GM12875 (cell line): ENCODE results near the gene CDKN1C.

Experiments
- H3K4me3 ChIP-seq: one replicate; pipeline ENCODE4 v1.5.1; 2011; ENCODE audit warnings: low read depth, low read length, control low read depth
- TF ChIP-seq, protein P1 (sequence below): IDR thresholded peaks from 2 replicates; pipeline ENCODE4 v1.5.1; 2011; ENCODE audit warnings: low read depth, mild to moderate bottlenecking, control low read depth, inconsistent platforms, low read length, moderate library complexity, borderline replicate concordance; ENCODE audit not compliant: insufficient read depth

Gene CDKN1C

DNA sequence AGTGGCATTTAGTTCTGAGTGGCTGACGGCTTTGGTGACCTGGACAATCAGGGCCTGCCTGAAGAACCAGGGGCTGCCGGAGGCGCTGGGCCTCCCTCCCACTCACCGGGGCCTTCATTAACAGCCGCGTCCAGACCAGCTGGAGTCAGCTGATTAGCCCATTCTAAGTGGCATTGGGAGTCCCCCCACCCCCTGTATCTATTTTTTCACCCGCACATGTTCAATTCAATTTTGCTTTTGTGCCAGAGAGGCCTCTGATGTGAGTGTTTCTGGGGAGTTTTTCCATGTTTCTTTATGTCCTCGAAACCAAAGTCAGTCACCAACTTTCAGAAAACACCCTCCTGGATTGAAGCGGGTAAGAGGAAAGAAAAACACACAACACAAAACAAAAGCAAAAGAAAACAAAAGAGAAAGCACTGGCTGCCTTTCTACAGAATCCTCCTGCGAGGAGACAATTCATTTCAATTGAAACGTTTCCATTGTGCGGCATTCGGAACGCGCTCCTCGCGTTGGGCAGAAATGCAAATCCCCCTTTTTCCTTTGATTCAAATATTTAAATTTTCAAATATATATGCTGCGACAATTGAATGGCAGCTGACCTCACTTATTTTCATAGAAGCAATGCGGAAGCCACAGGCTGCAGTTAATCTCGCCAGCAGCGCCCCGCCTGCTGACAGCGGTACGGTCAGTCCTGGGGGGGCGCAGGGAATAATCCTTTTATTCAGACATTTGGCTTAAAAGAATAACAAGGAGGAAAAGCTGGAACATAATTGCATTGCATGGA lies 17.7 kb downstream of the CDKN1C start:
- H3K4me3 ChIP-seq, result no peak overlapping the region
- TF ChIP-seq, protein P1, sequence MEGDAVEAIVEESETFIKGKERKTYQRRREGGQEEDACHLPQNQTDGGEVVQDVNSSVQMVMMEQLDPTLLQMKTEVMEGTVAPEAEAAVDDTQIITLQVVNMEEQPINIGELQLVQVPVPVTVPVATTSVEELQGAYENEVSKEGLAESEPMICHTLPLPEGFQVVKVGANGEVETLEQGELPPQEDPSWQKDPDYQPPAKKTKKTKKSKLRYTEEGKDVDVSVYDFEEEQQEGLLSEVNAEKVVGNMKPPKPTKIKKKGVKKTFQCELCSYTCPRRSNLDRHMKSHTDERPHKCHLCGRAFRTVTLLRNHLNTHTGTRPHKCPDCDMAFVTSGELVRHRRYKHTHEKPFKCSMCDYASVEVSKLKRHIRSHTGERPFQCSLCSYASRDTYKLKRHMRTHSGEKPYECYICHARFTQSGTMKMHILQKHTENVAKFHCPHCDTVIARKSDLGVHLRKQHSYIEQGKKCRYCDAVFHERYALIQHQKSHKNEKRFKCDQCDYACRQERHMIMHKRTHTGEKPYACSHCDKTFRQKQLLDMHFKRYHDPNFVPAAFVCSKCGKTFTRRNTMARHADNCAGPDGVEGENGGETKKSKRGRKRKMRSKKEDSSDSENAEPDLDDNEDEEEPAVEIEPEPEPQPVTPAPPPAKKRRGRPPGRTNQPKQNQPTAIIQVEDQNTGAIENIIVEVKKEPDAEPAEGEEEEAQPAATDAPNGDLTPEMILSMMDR, result no peak

DNA sequence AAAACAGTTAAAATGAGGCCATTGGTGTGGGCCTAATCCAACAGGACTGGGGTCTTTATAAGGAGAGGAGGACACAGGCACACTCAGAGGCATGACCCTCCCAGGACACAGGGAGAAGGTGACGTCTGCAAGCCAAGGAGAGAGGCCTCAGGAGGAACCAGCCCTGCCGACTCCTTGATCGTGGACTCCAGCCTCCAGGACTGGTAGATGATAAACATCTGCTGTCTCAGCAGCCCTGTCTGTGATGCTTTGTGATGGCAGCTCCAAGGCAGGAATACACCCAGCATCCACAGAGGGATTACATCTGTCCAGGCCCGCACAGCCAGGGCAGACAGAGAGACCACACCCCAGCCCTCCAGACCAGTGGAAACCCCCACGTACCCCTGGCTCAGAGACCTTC lies 18.4 kb downstream of the CDKN1C start:
- TF ChIP-seq, protein P1, result no peak
- H3K4me3 ChIP-seq, result no peak overlapping the region

DNA sequence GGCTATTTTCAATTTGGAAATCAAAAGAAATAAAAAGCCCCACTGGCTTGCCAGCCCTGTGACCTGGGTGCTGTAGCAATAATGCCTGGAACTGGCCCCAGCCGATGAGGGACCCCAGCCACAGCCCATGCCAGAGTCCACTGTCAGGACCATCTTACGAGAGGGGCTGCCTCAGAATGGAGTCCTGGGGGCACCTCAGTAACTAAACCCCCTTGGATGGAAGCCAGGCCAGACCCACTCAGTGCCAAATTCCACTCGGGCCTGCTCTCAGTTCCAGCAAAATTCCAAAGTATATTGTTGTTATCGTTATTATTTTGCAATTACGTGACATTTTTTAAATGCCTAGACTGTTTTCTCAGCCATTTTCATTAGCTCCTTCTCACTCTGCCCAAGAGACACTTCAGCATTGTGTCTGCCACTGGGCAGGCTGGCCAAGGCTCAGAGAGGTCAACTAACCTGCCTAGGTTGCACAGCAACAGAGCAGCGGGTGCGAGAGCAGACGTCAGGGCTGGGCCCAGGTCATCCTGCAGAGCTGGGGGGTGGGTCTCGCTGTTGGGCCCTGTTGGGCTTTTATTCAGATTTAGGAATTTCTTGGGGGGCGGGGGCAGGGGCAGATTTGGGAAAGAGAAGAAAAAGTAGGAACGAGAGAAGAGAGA lies 19.5 kb downstream of the CDKN1C start:
- H3K4me3 ChIP-seq, result no peak overlapping the region
- TF ChIP-seq, protein P1, result no peak

DNA sequence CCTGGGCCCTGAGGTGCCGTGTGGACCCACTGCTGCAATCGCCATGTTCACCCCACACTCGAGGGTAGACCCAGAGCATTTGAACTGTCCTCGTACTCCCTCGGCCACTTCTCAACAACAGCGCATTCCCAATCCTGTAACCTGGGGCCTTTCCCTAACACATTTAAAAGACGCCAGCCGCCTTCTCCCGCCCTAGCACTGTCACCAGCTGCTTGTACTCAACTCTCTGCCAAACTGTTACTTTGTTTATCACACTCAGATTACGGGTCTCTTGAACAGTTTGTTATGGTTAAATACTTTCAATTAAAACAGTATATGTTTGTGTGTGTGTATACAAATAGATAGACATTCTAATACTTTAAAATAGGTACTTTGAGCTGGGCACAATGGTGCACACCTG lies 20.7 kb downstream of the CDKN1C start:
- H3K4me3 ChIP-seq, result no peak overlapping the region
- TF ChIP-seq, protein P1, result no peak

DNA sequence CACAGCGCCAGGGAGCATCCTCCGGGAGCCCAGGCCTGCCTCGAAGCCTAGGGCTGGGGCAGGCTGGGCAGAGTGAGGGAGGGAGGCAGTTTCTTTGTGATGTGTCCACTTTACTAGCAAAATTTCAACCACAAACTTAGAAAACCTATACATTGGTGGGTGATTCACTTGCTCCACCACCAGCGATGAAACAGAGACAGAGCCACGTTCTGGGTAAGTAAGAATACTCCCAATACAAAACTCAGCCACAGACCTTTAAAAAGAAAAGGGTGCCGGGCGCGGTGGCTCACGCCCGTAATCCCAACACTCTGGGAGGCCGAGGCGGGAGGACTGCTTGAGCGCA lies 22.3 kb downstream of the CDKN1C start:
- TF ChIP-seq, protein P1, result no peak
- H3K4me3 ChIP-seq, result no peak overlapping the region

DNA sequence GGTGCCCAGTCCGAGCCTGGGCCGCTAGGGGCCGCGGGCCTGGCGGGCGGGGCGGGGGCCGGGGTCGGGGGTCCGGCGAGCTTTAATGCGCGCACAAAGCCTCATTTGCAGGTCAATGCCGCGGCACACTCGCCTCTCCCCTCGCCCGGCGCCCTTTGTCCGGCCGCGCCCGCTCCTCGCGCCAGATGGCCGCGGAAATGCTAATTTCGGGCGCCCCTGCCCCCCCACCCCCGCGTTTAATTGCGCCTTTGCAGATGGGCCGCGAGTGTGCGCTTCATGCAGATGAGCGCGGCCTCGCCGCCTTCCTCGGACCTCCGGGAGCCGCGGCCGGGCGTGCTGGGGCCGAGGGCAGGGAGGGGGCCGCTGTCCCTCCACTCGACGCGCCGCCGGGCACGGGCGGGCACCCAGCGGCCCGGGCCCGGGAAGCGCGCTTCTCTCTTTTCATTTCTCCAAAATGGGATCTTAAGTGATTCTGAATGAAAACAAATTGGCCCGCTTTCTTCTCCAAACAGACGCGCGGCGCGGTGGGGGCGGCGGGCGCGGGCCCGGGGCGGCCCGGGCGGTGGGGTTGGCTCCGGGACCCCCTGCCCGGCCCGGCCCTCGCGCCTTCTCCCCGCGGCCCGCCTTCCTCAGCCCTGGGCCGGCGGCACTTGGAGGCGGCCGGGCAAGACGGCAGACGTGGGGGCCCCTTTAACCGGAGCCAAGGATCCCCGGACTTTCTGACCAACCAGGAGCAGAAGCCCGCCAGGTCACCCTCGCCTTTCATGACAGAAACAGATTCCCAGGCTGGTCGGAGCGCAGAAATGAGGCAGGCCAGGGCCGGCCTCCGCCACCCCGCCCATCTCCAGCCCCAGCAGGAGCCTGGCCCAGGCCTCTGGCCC lies 22.9 kb downstream of the CDKN1C start:
- TF ChIP-seq, protein P1, result no peak
- no peak overlapping the region for H3K4me3 ChIP-seq
